Adrenal gland (tissue), 5 donors: Measurements from ENCODE around the gene PHYHD1.

Experiments
- CTCF ChIP-seq, 6 experiments: fragments of 450-650 bp in 4 of 6; fragments of 200-600 bp in 2 of 6; sonication (generic) in 1 of 6; IDR thresholded peaks; 1 replicate in 5 of 6; 2 replicates in 1 of 6; pipeline versions ENCODE4 v1.5.1 to v1.8.0; 2016 to 2021; ENCODE audit warnings: antibody characterized with exemption in 6 of 6, mild to moderate bottlenecking in 2 of 6, moderate library complexity in 1 of 6
- POLR2A ChIP-seq, 2 donors: fragments of 450-650 bp; IDR thresholded peaks; one replicate each; pipeline ENCODE4 v1.6.1; 2017; ENCODE audit warnings: antibody characterized with exemption in 2 of 2, mild to moderate bottlenecking in 2 of 2, moderate library complexity in 1 of 2
- donor health status: DM: no; HTN: no; CAD: no.

- TF ChIP-seq CTCF (IDR thresholded peaks at IDR 0.05) (peak; percentile 78 to 92 (median 88)), POLR2A (IDR thresholded peaks at IDR 0.05) (no peak)
Measured at GRCh38 chr9:128927731-128928411, 7.1 kb downstream of the PHYHD1 start.
